Endometrium (tissue), 2 donors: ENCODE data around the gene UBE2R2.
A peak's percentile ranks its signal among the peaks of the same experiment; 100 is the strongest.

Source experiments
- FAIRE-seq: peaks from 2 replicates; lab custom pipeline; 2012; peaks lifted over from hg19 to GRCh38; lab: Jason Lieb, UNC
- donor health status: control.
- donor health status: control.

UBE2R2 gene

GRCh38 chr9:33884856-33885701 lies 68.1 kb downstream of the UBE2R2 start:
- FAIRE-seq = peak; percentile 55

- peak; percentile 29 for FAIRE-seq
These were observed 69.0 kb downstream of the UBE2R2 start for GRCh38 chr9:33885948-33886347.

DNA sequence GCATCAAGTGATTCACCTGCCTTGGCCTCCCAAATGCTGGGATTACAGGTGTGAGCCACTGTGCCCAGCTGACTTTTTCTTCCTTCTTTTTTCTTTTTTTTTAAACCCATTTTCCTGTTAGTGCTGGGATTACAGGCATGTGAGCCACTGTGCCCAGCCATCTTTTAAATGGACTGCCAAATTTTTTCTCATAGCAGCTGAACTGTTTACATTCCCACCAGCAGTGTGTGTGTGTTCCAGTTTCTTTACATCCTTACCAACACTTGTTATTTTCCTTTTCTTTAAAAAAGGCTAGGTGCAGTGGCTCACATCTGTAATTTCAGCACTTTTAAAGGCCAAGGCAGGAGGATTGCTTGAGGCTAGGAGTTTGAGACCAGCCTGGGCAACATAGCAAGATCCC lies 76.9 kb downstream of the UBE2R2 start:
- no peak for FAIRE-seq

DNA sequence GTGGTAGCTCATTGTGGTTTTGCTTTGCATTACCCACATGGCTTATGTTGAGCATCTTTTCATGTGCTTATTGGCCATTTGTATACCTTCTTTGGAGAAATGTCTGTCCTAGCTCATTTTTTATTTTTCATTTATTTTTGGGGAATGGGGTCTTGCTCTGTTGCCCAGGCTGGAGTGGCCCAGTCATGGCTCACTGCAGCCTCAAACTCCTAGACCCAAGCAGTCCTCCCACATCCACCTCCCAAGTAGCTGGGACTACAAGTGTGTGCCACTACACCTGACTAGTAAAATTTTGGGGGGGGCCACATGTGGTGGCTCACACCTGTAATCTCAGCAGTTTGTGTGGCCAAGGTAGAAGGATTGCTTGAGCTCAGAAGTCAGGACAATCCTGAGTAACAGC lies 77.4 kb downstream of the UBE2R2 start:
- FAIRE-seq = no peak

GRCh38 chr9:33903157-33903780 lies 86.3 kb downstream of the UBE2R2 start:
- FAIRE-seq = no peak

DNA sequence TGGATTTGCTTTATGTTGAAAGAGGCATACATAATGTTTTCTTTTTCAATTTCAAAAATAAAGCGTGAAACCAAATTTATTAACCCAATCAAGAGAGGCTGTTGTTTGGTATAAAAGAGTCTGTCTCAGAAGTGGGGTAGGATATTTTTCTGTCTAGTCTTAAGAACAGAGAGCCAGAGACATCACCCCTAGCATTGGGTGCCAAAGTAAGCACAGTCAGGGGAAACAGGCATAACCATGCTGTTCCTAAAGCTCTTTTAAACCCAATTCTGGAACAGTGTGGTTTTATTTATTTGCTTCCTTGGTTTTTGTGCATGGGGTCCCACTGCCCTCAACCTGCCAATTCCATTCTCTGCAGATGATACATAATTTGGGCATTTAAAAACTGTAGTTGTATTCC lies 88.2 kb downstream of the UBE2R2 start:
- FAIRE-seq = no peak

GRCh38 chr9:33906769-33907168 lies 89.8 kb downstream of the UBE2R2 start:
- no peak for FAIRE-seq

DNA sequence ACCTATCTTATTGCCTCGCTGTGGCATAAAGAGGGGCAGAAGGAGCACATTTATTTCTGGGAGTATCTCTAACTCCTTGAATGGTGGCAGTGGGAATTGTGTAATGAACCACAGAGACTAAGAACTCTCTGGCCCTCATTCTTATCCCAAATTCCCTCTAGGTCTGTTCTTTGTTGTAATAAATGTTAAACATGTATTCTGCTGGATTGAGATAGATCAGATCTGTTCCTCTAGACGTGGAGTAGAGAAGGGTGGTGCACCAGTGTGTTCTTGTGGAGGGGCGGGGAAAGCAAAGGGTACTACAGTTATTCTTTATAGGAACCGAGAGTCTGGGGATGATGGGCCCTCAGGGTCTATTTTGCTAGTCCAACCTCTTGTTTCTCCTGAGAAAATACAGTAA lies 90.4 kb downstream of the UBE2R2 start:
- FAIRE-seq = no peak

DNA sequence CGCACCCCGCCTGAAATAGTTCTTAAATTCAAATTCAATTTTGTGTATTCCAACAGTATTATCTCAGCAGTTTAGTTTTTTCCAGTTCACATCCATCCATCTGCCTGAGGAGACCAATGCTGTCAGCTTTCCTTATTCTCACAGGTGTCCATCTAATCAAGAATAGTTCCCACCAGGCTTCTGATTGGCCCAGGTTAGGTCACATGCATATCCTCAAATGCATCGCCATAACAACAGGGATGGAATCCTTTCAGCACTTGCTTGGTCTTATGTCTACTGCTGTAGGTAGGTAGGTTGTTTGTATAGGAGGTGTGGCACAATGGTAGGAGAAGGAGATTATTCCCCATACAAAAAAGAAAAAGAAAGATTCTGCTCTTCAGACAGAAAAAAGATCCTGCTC lies 91.2 kb downstream of the UBE2R2 start:
- FAIRE-seq = no peak

DNA sequence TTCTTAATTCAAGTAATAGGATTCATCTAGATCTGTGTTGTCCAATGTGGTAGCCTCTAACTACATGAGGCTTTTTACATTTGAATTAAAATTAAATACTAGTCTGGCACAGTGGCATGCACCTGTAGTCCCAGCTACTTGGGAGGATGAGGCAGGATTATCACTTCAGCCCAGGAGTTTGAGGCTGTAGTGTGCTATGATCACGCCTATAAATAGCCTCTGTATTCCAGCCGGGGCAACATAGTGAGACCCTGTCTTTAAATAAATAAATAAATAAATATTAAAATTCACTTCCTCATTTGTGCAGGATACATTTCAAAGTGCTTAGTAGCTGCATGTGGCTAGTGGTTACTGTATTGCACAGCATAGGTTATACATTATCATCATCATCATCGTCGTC lies 91.8 kb downstream of the UBE2R2 start:
- no peak for FAIRE-seq

DNA sequence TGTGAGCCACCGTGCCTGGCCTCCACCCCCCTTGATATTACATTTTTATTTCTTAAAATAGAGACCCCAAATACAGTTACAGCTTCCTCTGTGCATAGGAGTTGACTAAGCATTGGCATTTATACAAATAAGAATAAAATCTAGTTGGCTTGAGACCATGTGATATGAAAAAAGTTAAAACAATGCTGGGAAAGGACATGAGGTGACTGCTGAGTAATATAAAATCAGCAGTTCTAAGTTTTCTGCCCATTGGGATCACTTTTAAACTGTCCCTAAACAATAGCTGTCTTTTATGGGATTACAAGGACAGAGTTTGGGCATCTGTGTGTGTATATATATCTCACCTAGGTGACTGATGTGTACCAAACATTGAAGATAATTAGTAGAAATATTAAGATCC lies 96.6 kb downstream of the UBE2R2 start:
- no peak for FAIRE-seq

- no peak for FAIRE-seq
These were observed 98.1 kb downstream of the UBE2R2 start for GRCh38 chr9:33914887-33915628.

DNA sequence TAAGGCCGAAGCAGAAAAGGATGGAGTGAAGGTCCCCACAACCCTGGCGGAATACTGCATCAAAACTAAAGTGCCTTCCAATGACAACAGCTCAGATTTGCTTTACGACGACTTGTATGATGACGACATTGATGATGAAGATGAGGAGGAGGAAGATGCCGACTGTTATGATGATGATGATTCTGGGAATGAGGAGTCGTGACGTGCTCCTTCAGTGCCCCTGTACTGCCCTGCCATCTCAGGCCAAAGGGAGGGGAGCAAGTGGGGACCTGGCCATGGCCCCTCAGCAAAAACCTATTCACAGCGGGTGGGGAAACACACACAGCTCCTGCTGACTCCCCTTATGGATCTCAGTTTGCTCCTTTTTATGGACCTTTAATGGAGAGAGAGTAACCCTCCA lies 100.1 kb downstream of the UBE2R2 start:
- FAIRE-seq = no peak

DNA sequence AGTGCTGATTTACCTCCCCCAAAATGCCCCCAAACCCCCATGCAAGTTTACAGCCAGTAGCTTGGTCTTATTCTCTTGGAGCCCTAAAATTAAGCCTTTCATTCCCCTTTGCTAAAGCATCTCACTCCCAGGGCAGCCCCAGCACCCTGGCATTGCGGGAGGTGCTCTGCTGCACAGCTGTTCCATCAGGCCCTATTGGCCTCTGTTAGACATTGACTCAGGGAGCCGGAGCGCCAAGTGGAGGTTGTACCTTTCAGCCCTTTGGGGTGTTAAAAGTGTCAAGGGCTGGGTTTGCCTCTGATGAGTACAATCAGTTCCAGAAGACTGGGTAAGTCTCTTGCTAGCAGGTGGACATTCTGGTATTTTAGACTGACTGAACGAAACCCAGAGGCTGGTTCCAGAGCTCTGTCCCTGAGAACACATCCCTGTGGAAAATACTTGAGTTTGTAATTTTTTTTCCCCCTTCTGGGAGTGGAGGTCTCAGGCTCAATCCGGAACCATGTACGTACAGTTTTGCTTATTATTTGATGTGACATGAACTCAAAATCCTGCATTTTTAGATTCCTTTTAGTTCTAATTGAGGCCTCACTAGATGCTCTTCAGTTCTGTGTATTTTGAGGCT lies 102.4 kb downstream of the UBE2R2 start:
- no peak for FAIRE-seq

DNA sequence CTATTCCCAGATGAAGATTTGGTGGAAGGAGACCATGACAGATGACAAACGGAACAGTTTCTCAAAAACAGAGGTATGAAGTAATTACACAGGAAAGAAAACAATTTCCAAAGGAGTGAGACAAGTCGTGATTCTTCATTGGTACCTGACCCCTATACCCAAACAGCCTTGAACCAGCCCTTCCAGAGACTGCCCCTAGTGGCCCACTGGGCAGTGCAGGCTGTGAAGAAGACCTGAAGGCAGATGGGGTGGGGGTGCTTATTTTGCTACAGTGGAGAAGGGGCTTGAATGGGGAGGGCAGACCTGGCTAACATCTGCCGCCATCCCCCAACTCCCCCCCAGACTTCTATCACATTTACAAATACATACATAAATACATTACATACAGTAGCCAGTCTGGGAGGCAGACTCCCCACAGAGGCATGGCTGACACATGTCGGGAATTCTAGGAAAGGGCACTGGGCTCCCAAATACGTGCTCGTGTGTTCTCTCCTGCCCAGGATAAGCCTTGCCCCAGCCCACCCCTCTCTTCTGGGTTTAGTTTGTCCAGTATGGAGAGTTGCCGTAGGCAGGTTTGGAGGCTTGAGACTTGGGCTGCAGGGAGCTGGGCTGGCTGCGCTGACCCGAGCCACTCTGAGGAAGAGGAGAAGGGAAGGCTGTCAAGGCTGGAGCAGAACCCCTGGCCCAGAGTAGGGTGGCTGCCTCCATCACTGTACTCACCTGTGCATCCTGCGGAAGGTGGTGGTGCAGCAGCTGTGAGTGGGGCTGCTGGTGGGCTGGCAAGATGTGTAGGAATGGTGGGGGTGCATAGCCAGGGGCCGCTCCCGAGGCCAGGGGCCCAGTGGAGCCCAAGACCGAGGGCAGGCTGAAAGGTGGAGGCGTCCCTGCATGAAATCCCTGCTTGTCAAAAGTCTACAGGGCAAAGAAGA lies 105.3 kb downstream of the UBE2R2 start:
- FAIRE-seq = no peak

DNA sequence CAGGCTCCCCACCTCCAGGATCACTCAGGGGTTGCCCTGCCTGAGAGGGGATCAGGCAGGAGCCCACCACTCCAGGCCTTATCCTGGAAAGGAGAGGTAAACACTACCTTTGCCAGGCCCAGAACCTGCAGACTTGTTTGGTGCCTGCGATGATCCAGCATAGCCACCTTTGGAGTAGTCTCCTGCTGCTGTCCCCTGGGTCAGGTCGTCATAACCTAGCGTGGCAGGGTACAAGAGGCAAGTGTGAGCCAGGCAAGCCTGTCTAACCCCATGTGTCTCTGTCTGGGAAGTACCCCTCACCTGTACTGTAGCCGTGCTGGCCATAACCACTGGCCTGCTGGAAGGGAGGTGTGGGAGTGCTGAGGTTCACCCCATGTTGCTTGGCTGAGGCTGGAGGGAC lies 106.1 kb downstream of the UBE2R2 start:
- no peak for FAIRE-seq

DNA sequence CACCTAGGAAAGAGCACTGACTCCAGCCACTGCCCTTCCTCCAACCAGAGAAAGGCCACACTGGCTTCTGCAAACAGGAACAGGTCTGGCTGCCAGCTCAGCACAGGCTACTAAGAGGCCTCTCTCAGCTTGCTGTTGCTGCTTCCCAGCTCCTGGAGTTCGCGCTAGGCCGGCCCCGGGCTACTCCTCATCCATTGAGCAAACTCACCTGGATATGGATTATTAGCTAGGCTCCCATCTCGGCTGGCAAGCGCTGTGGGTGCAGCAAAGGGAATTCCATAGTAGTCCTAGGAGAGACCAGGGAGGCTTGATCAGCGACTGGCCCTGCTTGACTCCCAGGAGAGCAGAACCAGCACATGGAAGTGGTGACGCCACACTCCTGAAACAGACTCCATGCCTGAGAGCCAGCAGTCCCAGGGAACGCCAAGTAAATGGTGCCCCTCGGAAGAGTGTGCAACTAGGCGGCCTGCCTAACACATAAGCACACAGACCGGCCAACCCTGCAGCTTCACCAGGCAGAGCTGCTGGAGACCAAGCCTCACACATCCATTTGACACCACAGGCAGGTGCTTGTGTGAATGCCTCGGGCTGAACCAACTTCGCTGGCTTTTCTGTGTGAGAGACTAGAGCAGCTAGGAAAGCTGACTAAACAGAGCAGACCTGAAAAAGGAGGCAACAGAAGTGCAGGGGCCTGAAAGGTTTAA lies 107.2 kb downstream of the UBE2R2 start:
- no peak for FAIRE-seq

DNA sequence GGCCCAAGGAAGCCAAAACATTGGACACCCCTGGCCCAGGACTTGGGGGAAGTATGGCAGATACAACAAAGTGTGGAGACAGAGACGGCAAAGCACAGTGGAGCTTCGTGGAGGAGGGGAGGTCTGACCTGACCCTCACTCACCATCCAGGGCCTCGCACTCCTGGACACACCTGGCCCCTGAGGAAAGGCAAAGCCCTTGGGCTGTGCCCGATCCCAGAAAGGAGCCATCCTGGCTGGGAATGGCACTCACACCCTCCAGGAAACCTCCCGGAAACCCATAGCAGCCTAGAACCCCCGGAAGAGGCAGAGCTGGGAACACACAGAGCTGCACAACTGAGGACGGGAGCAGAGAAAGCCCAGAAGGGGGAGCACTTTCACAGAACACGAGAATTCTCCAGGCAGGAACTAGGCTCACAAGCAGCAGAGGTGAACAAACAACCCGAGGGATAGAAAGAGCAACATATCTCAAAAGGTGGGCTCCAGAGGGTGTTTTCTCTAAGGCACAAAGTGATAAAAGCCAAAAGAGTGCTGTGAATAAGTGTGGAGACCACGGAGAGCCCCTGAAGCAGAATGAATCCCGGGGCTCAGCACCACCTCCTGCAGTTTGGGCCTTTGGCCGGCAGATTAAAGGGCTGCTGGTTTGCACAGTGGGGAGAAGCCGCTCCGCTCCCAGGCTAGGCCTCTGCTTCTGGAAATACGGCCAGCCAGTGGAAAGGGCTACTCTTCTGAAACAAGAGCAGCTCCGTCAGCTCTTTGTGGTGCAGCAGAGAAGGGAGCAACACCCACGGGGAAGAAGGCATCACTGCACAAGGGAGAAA lies 108.2 kb downstream of the UBE2R2 start:
- no peak for FAIRE-seq

DNA sequence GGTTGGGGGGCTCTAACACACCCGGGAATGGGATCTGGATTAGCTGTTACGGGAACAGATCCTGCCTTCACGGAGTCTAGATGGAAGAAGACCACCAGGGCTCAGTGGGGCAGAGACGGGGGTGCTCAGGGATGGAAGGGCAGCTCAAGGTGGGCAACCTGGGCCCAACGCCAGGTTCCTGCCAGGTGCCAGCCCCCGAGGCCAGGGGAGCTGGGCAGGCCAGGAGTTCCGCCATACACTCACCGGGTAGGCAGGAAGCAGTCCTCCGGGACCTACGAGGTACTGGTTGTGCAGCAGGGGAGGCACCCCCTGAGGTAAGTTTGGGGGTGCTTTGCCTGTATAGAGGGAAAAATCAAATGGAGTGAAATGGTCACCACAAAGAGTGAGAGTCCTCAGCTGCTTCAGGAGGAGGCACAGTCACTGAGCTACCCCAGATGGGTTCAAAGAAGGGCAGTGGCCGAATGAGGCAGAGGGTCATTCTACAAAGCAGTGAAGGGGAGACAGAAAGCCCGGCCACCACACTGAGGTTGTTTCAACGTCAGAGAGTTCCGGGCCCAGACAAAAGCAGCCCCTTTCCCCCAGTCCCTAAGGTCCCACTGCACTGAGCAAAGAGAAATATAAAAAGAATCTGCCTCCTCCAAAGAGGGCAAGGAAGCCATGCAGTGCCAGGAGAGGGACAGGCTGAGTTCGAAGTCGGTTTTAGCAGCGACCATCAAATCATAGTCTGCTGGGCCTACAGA lies 110.0 kb downstream of the UBE2R2 start:
- no peak for FAIRE-seq
